ENCODE measurements around the gene SF3A1.

The SF3A1 gene

GRCh38 chr22:30285176-30285845, 71.4 kb downstream of the SF3A1 start:
- TF ChIP-seq CTCF (IDR thresholded peaks at IDR 0.05; ENCODE audit: low read depth, low read length, missing control alignments) = no peak
- no peak for DNase-seq (ENCODE audit: extremely low read depth, low read depth)
- no peak overlapping the region for H3K4me3 ChIP-seq (replicated peaks; ENCODE audit: low read depth, low read length)

GRCh38 chr22:30284666-30285065, 72.0 kb downstream of the SF3A1 start:
- no peak for DNase-seq (ENCODE audit: extremely low read depth, low read depth)
- no peak overlapping the region for H3K4me3 ChIP-seq (replicated peaks; ENCODE audit: low read depth, low read length)
- TF ChIP-seq CTCF (IDR thresholded peaks at IDR 0.05; ENCODE audit: low read depth, low read length, missing control alignments) = no peak

- H3K4me3 ChIP-seq (replicated peaks; ENCODE audit: low read depth, low read length) = no peak overlapping the region
- no peak for DNase-seq (ENCODE audit: extremely low read depth, low read depth)
- TF ChIP-seq CTCF (IDR thresholded peaks at IDR 0.05; ENCODE audit: low read depth, low read length, missing control alignments) = no peak
These were observed 72.5 kb downstream of the SF3A1 start for GRCh38 chr22:30284172-30284571.

DNA sequence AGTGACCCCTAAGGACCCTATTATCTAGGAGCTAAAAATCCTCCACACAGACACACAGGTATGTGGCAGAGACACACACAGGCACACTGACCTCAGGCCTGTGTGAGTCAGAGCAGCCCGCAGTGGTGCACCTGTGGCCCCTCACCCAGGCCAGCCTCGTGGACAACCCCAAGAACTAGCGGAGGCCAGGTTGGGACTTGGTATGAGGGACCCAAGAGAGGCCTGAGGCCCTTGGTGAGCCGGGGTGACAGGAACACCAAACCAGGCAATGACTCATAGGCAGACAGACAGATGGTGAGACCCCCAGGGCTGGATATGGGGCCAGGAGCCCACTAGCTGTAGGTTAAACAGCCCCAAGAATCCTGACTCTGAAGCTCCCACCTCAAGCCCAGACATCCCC, 73.4 kb downstream of the SF3A1 start:
- no peak for TF ChIP-seq CTCF (IDR thresholded peaks at IDR 0.05; ENCODE audit: low read depth, low read length, missing control alignments)
- H3K4me3 ChIP-seq (replicated peaks; ENCODE audit: low read depth, low read length) = no peak overlapping the region
- no peak for DNase-seq (ENCODE audit: extremely low read depth, low read depth)

GRCh38 chr22:30282616-30283046, 74.1 kb downstream of the SF3A1 start:
- no peak for DNase-seq (ENCODE audit: extremely low read depth, low read depth)
- no peak overlapping the region for H3K4me3 ChIP-seq (replicated peaks; ENCODE audit: low read depth, low read length)
- TF ChIP-seq CTCF (IDR thresholded peaks at IDR 0.05; ENCODE audit: low read depth, low read length, missing control alignments) = no peak
